ENCODE results near the gene ATP2C2.

GRCh38 chr16:84427553-84427952 is 59.2 kb downstream of the ATP2C2 start:
- no peak for TF ChIP-seq EZH2 (IDR thresholded peaks at IDR 0.05; ENCODE audit: low read depth, low read length, severe bottlenecking)
- TF ChIP-seq CTCF (IDR thresholded peaks at IDR 0.05; ENCODE audit: control extremely low read depth in 1 of 3, insufficient read depth in 1 of 3, low read depth in 1 of 3, low read length in 3 of 3): no peak
- TF ChIP-seq NANOG (IDR thresholded peaks at IDR 0.05; ENCODE audit: insufficient read depth, low read depth, low read length, poor library complexity, severe bottlenecking): no peak
- TF ChIP-seq POLR2AphosphoS5 (IDR thresholded peaks at IDR 0.05; ENCODE audit: low read depth, low read length): no peak
- no peak for TF ChIP-seq ZNF274 (IDR thresholded peaks at IDR 0.05; ENCODE audit: borderline replicate concordance, extremely low read depth, low read length)
- no peak for TF ChIP-seq EGR1 (IDR thresholded peaks at IDR 0.05; ENCODE audit: borderline replicate concordance, low read depth, low read length)
- TF ChIP-seq, protein P1, sequence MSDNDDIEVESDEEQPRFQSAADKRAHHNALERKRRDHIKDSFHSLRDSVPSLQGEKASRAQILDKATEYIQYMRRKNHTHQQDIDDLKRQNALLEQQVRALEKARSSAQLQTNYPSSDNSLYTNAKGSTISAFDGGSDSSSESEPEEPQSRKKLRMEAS (IDR thresholded peaks at IDR 0.05): no peak
- no peak for TF ChIP-seq SP1 (IDR thresholded peaks at IDR 0.05; ENCODE audit: low read depth, low read length)
- TF ChIP-seq USF2 (IDR thresholded peaks at IDR 0.05; ENCODE audit: low read length): no peak
- TF ChIP-seq, protein P2, sequence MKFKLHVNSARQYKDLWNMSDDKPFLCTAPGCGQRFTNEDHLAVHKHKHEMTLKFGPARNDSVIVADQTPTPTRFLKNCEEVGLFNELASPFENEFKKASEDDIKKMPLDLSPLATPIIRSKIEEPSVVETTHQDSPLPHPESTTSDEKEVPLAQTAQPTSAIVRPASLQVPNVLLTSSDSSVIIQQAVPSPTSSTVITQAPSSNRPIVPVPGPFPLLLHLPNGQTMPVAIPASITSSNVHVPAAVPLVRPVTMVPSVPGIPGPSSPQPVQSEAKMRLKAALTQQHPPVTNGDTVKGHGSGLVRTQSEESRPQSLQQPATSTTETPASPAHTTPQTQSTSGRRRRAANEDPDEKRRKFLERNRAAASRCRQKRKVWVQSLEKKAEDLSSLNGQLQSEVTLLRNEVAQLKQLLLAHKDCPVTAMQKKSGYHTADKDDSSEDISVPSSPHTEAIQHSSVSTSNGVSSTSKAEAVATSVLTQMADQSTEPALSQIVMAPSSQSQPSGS (IDR thresholded peaks at IDR 0.05; ENCODE audit: low read length): no peak
- TF ChIP-seq GABPA (IDR thresholded peaks at IDR 0.05; ENCODE audit: borderline replicate concordance, insufficient read depth, low read length): no peak
- TF ChIP-seq CHD7 (IDR thresholded peaks at IDR 0.05; ENCODE audit: insufficient replicate concordance, low read length): no peak

Data from H1 (cell line).